ENCODE data around the gene RGS4. TPM values are rescaled to one million over a fixed set of nuclear protein-coding genes. Genes with fewer than 3 reads are reported as not detected.

Gene RGS4
- total and polyA plus RNA-seq, 7 donors = 0.23 to 15.7 (median 7.8) TPM; not detected in 1

DNA sequence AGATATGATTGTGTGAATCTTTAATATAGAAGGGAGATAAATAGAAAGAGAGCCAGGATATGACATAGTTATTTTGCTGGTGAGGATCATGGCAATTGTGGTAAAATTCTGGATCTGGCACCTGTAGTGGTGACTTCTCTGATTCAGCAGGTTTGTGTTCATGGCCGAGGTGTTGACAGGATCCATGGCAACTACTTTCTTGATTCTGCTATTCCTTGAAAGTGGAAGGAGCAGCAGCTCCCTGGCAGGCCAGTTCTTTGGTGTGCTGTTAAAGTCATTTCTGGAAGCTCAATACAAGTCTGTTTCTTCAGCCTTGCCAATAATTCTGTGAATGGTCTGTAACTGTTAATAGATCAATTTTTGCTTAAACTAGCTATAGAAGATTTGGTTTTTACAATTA is 33.4 kb downstream of the RGS4 start:
- H3K36me3 ChIP-seq = no peaks in the 10 kb centered on the region
- H3K4me3 ChIP-seq = no peak overlapping the region
- H3K9me3 ChIP-seq = no peaks in the 10 kb centered on the region
- no peak for TF ChIP-seq POLR2A (IDR thresholded peaks at IDR 0.05)
- no peaks in the 10 kb centered on the region for H3K27me3 ChIP-seq
- DNase-seq = no peak
- peak overlapping the region in 3 of 4 donors; percentile 3 to 30 (median 11) for H3K27ac ChIP-seq
- 48 to 74% methylated on average over 1 of the region's 1 CpG for WGBS, 2 donors
- H3K4me1 ChIP-seq = peaks cover 0 to 34% (median 24%) of the 10 kb centered on the region in 4 donors
- intact Hi-C loops (cut with DNase I) = no loop called here

DNA sequence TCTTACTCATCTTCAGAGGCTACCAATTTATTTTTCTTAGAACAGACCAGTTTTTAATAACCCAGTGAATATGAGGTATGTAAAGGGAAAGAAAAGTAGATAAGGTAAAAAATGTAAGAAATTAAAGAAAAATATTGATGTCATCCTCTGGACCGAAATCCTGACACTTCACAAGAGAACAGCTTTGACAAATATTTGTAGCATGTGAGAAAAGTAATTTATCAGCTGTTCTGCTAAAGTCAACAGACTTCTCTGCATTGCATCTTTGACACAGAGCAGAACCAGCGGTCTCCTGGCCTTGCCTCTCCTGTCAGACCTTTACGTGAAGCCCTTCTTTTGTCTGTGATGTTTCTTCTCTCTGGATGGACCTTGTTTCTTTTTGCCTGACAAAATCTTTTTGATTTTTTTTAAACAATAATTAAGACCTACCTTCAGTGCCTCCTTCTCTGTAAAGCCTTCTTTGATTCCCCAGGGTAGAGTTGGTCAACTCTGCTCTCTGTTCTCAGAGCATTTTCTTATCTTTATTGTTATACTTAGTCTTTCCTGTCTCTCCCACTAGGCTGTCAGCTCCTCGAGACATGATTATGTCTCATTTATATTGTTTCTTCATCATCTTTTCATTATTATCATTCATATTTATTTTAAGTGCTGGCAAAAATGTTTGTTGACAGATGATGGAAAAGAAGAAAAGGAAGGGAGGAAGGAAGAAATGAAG is 35.4 kb downstream of the RGS4 start:
- intact Hi-C loops (cut with DNase I) = no loop called here

GRCh38 chr1:163106364-163106987 is 37.3 kb downstream of the RGS4 start:
- Histone ChIP-seq H3K9me3 (no peaks in the 10 kb centered on the region), H3K27ac (peak overlapping the region in 1 of 4 donors; percentile 15), H3K4me3 (no peak overlapping the region), H3K4me1 (peaks cover 0 to 34% (median 24%) of the 10 kb centered on the region in 4 donors), H3K36me3 (no peaks in the 10 kb centered on the region), H3K27me3 (no peaks in the 10 kb centered on the region)
- 71 to 75% methylated on average over 2 of the region's 2 CpGs for WGBS, 2 donors
- TF ChIP-seq POLR2A (IDR thresholded peaks at IDR 0.05) = no peak
- TF ChIP-seq EP300 (IDR thresholded peaks at IDR 0.05) = no peak
- TF ChIP-seq CTCF (IDR thresholded peaks at IDR 0.05) = no peak
- TF ChIP-seq POLR2AphosphoS5 (IDR thresholded peaks at IDR 0.05) = no peak
- intact Hi-C loops (cut with DNase I) = no loop called here
- DNase-seq = no peak

More for the DNA sequence above, 35.4 kb downstream of the RGS4 start:
- DNase-seq = no peak
- H3K36me3 ChIP-seq = no peaks in the 10 kb centered on the region
- peaks cover 0 to 34% (median 24%) of the 10 kb centered on the region in 4 donors for H3K4me1 ChIP-seq
- H3K27ac ChIP-seq = peak overlapping the region; percentile 46 to 68 (median 58)
- H3K4me3 ChIP-seq = no peak overlapping the region
- no peak for TF ChIP-seq POLR2A (IDR thresholded peaks at IDR 0.05)
- TF ChIP-seq CTCF (IDR thresholded peaks at IDR 0.05) = no peak
- peak; percentile 21 to 79 (median 71) for TF ChIP-seq POLR2AphosphoS5 (IDR thresholded peaks at IDR 0.05)
- no peaks in the 10 kb centered on the region for H3K9me3 ChIP-seq
- H3K27me3 ChIP-seq = no peaks in the 10 kb centered on the region
- WGBS, 2 donors = 50 to 58% methylated on average over 4 of the region's 4 CpGs

GRCh38 chr1:163107655-163108054 is 38.5 kb downstream of the RGS4 start:
- H3K27me3 ChIP-seq = no peaks in the 10 kb centered on the region
- no peak overlapping the region for H3K4me3 ChIP-seq
- no peak overlapping the region for H3K27ac ChIP-seq
- H3K4me1 ChIP-seq = peaks cover 0 to 34% (median 24%) of the 10 kb centered on the region in 4 donors
- H3K36me3 ChIP-seq = no peaks in the 10 kb centered on the region
- 92% methylated on average over 5 of the region's 5 CpGs for WGBS, 2 donors
- intact Hi-C loops (cut with DNase I) = no loop called here
- no peaks in the 10 kb centered on the region for H3K9me3 ChIP-seq
- DNase-seq = no peak
- no peak for TF ChIP-seq POLR2AphosphoS5 (IDR thresholded peaks at IDR 0.05)
- TF ChIP-seq EP300 (IDR thresholded peaks at IDR 0.05) = no peak
- no peak for TF ChIP-seq CTCF (IDR thresholded peaks at IDR 0.05)
- no peak for TF ChIP-seq POLR2A (IDR thresholded peaks at IDR 0.05)

DNA sequence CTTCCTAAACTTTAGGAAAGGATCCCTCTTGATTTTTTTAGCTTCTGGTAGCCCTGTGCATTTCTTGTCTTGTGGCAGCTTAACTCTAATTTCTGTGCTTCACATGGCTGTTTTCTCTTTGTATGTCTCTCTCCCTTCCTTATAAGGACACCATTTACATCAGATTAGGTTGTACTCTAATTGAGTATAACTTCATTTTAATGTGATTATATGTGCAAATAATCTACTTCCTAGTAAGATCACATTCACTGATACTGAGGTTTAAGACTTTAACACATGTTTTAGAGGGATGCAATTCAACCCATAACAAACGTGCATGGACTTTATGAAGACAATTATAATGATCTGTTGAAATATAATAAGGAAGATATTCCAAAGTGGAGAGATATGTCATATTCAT is 46.7 kb downstream of the RGS4 start:
- 25 to 73% methylated on average over 1 of the region's 1 CpG for WGBS, 2 donors
- H3K9me3 ChIP-seq = no peaks in the 10 kb centered on the region
- H3K4me1 ChIP-seq = no peaks in the 10 kb centered on the region
- intact Hi-C loops (cut with DNase I) = no loop called here
- no peak for DNase-seq
- H3K27ac ChIP-seq = no peak overlapping the region
- no peak overlapping the region for H3K4me3 ChIP-seq
- H3K36me3 ChIP-seq = no peaks in the 10 kb centered on the region
- TF ChIP-seq EP300 (IDR thresholded peaks at IDR 0.05) (no peak), CTCF (IDR thresholded peaks at IDR 0.05) (no peak), POLR2AphosphoS5 (IDR thresholded peaks at IDR 0.05) (no peak)
- no peaks in the 10 kb centered on the region for H3K27me3 ChIP-seq
